SK-N-MC (cell line): ENCODE measurements around the gene CCDC7.

ENCODE experiments used
- EZH2 ChIP-seq: fragments of 200-600 bp; sonication (generic); IDR thresholded peaks from one replicate; pipeline ENCODE4 v1.6.1; 2017; ENCODE audit warnings: antibody characterized with exemption
- FOXP2 ChIP-seq: optimal IDR thresholded peaks from 2 replicates; pipeline ENCODE3; 2011; ENCODE audit warnings: mild to moderate bottlenecking, moderate library complexity; ENCODE audit not compliant: insufficient read depth; ENCODE audit errors: extremely low read length, control extremely low read depth
- POLR2AphosphoS5 ChIP-seq: IDR thresholded peaks from 2 replicates; pipeline ENCODE4 v1.6.1; 2012; ENCODE audit warnings: mild to moderate bottlenecking, low read depth, low read length, borderline replicate concordance

DNA sequence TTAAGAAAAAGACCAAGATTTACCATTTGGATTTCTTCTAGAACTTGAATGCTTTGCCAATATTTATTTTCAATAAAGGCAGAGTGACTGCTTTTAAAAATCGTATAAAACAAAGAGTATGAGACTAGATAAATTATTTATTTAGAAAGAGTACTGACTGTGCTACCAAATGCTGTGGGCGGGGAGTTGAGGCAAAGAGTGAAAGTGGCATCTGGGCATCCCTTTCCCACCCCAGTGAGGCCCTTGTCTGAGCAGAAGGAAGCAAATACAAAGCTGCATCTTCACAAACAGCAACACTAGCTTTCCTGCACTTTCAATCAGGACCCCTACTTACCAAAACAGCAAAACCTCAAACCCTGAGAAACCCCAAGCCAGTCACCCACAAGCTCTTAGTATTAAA is 477.2 kb downstream of the CCDC7 start:
- TF ChIP-seq EZH2 (no peak), POLR2AphosphoS5 (no peak), FOXP2 (no peak)
